ENCODE measurements around the gene ANLN.

The ANLN gene

GRCh38 chr7:36439624-36440023 is 50.0 kb downstream of the ANLN start:
- TF ChIP-seq CTCF (IDR thresholded peaks at IDR 0.05; ENCODE audit: low read depth, low read length) = no peak

GRCh38 chr7:36440880-36441279 is 51.2 kb downstream of the ANLN start:
- H3K4me3 ChIP-seq (ENCODE audit: low read depth, low read length) = no peak overlapping the region
- TF ChIP-seq CTCF (IDR thresholded peaks at IDR 0.05; ENCODE audit: low read depth, low read length) = no peak

More at GRCh38 chr7:36439624-36440023, 50.0 kb downstream of the ANLN start:
- H3K4me3 ChIP-seq (ENCODE audit: low read depth, low read length) = no peak overlapping the region

GRCh38 chr7:36441344-36442022 is 51.8 kb downstream of the ANLN start:
- no peak for TF ChIP-seq CTCF (IDR thresholded peaks at IDR 0.05; ENCODE audit: low read depth, low read length)
- no peak overlapping the region for H3K4me3 ChIP-seq (ENCODE audit: low read depth, low read length)

GRCh38 chr7:36448781-36449379 is 59.2 kb downstream of the ANLN start:
- no peak for TF ChIP-seq CTCF (IDR thresholded peaks at IDR 0.05; ENCODE audit: low read depth, low read length)
- no peak overlapping the region for H3K4me3 ChIP-seq (ENCODE audit: low read depth, low read length)

GRCh38 chr7:36449685-36450084 is 60.0 kb downstream of the ANLN start:
- no peak for TF ChIP-seq CTCF (IDR thresholded peaks at IDR 0.05; ENCODE audit: low read depth, low read length)
- H3K4me3 ChIP-seq (ENCODE audit: low read depth, low read length) = no peak overlapping the region

- TF ChIP-seq CTCF (IDR thresholded peaks at IDR 0.05; ENCODE audit: low read depth, low read length) = no peak
- H3K4me3 ChIP-seq (ENCODE audit: low read depth, low read length) = no peak overlapping the region
Measured at GRCh38 chr7:36453769-36454168, 64.1 kb downstream of the ANLN start.

GRCh38 chr7:36455646-36456045 is 66.0 kb downstream of the ANLN start:
- no peak for TF ChIP-seq CTCF (IDR thresholded peaks at IDR 0.05; ENCODE audit: low read depth, low read length)
- H3K4me3 ChIP-seq (ENCODE audit: low read depth, low read length) = no peak overlapping the region
